ENCODE results near the gene LMF2. TPM values are rescaled to one million over a fixed set of nuclear protein-coding genes. Genes with fewer than 3 reads are reported as not detected.

Gene LMF2
- total RNA-seq, 1 experiment from 2014 or later: 56.9 TPM

DNA sequence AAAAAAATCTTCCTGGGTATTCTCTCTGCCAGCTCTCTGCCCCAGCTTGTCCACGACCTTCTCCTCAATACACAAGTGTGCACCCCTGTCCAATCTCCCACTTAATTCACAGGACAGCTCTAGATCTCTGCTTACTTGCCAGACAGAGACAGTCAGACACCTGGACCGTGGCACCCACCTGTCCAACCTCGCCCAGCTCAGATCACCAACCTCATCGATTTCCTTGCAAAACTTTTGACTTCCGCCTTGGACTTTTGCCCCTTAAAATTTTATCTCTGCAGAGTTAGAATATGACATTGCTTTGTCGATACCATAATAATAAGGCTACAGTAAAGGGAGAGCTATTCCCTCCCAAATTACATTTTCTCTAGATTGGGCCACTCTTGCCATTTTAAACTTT lies 10.4 kb downstream of the LMF2 start:
- RAD21 ChIA-PET (ENCODE audit: low non-redundant PET in 1 of 2, low total read pairs in 2 of 2, uncharacterized antibody in 2 of 2, unreplicated experiment in 2 of 2): no interaction called here
- Histone ChIP-seq H3K9me3 (ENCODE audit: control insufficient read depth in 1 of 2, insufficient read depth in 1 of 2, low read depth in 1 of 2, low read length in 2 of 2) (no peaks in the 10 kb centered on the region), H4K20me1 (ENCODE audit: insufficient read depth) (no peaks in the 10 kb centered on the region), H2AFZ (ENCODE audit: low read depth, low read length, poor library complexity, severe bottlenecking) (no peak overlapping the region), H3K4me1 (ENCODE audit: control insufficient read depth in 1 of 2, insufficient read depth in 2 of 2, low read length in 2 of 2) (peaks cover 4 to 8% of the 10 kb centered on the region in 2 experiments; a peak in 3 of 4 replicates), H3K27me3 (ENCODE audit: insufficient read depth, low read length) (no peaks in the 10 kb centered on the region), H3K9me2 (ENCODE audit: insufficient read depth) (no peaks in the 10 kb centered on the region), H3K9ac (ENCODE audit: low read length) (no peak overlapping the region), H3K27ac (ENCODE audit: low read depth, low read length) (no peak overlapping the region), H3K4me2 (ENCODE audit: low read length) (no peak overlapping the region), H3K79me2 (ENCODE audit: insufficient read depth, low read length) (no peaks in the 10 kb centered on the region), H3K36me3 (ENCODE audit: control insufficient read depth in 1 of 2, insufficient read depth in 2 of 2, low read length in 2 of 2) (no peaks in the 10 kb centered on the region), H3K4me3 (replicated peaks in 1 of 2; ENCODE audit: low read depth in 1 of 2, low read length in 2 of 2) (no peak overlapping the region)
- no TSS peak for BruUV-seq (replicated peaks)
- no peak for ATAC-seq
- intact Hi-C loops (cut with micrococcal nuclease): loop anchor here (5.0 kb wide), 1 partner anchor 245 kb away; the partner anchor contains the start of gene HDAC10
- no peak for DNase-seq (ENCODE audit: low read depth, low spot score)
- TF ChIP-seq REST (IDR thresholded peaks at IDR 0.05; ENCODE audit: low read depth) (no peak), RAD21 (IDR thresholded peaks at IDR 0.05; ENCODE audit: low read depth) (no peak), ZBTB33 (IDR thresholded peaks at IDR 0.05; ENCODE audit: extremely low read depth, insufficient replicate concordance, low read length) (no peak), FOSL1 (IDR thresholded peaks at IDR 0.05; ENCODE audit: low read depth) (no peak), EGR1 (IDR thresholded peaks at IDR 0.05; ENCODE audit: low read depth) (no peak), SIN3A (IDR thresholded peaks at IDR 0.05; ENCODE audit: low read depth) (no peak), POLR2A (IDR thresholded peaks at IDR 0.05; ENCODE audit: borderline replicate concordance, extremely low read depth, insufficient read depth, insufficient read length) (no peak), CEBPB (IDR thresholded peaks at IDR 0.05; ENCODE audit: low read depth) (no peak), SP1 (IDR thresholded peaks at IDR 0.05; ENCODE audit: low read depth) (no peak)
- CTCF ChIA-PET: interaction anchor here (1.0 to 2.5 kb wide), 5 partner anchors 24 to 221 kb away, joined by 3 to 9 read pairs (median 6); partner anchors contain the start of gene SCO2
- POLR2A ChIA-PET: no interaction called here
